NCI-H1694 treated with DMSO at 0.1 percent for 48 hours (cell line): ENCODE data around the gene PTX4.

Experiments
- DNase-seq: peaks from one replicate; lab custom pipeline; 2025; lab: John Stamatoyannopoulos, UW

The PTX4 gene

DNA sequence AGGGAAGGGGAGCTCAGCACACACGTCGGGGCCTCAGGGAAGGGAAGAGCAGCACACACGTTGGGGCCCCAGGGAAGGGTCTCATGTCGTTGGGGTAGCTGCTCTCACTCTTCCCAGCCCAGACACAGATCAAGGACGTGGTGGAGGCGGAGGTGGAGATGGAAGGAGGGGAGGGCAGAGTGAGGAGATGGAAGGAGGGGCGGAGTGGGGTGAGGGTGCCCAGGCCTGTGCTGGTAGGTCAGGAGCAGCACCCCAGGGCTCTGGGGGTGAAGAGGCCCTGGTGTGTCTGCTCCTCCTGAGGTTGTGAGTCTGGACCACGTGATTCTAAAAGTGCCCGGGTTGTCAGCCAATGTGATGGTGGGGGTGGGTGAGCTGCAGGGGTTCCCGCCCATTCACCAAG is 28.8 kb downstream of the PTX4 start:
- DNase-seq, result no peak

DNA sequence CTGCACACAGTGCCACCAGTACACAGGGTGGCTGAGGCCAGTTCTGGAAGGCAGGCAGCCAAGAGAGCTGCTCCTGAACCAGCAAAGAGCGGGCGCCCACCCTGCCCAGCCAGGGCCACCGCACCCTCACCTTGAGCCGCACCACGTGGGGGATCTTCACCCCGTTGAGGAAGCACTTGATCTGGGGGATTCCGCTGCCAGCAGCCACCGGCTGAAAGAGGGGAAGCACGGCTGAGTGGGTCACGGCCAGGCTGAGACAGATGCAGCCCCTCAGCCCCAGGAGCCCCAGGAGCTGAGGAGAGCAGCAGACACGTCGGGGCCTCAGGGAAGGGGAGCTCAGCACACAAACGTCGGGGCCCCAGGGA is 29.8 kb downstream of the PTX4 start:
- no peak for DNase-seq

DNA sequence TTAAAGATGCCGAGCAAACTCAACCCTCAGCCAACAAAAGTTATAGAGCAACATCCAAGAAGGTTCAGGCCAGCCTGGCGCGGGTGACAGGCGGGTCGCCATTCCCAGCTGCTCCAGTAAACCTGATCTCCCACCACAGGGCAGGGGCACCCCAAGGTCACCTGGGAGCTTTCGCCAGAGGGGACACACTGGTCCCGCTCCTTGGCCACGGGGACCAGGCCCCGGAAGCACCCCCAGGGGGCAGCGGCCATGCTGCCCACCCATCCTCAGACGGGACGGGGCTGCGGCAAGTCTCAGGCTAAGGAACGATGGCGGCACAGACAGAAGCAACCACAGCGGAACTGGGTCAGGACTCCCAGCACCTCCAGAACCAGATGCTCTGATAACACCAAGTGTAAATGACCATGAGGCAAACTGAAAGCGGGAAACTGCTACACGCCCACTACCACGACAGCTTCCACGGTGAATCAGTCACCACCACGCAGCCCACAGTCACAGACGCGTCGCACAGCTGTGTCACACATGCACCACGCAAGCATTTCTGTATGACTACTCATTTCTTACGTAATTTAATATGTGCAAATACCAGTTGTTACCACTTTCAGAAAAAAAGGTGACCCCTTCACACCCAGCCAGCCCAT is 30.3 kb downstream of the PTX4 start:
- no peak for DNase-seq

DNA sequence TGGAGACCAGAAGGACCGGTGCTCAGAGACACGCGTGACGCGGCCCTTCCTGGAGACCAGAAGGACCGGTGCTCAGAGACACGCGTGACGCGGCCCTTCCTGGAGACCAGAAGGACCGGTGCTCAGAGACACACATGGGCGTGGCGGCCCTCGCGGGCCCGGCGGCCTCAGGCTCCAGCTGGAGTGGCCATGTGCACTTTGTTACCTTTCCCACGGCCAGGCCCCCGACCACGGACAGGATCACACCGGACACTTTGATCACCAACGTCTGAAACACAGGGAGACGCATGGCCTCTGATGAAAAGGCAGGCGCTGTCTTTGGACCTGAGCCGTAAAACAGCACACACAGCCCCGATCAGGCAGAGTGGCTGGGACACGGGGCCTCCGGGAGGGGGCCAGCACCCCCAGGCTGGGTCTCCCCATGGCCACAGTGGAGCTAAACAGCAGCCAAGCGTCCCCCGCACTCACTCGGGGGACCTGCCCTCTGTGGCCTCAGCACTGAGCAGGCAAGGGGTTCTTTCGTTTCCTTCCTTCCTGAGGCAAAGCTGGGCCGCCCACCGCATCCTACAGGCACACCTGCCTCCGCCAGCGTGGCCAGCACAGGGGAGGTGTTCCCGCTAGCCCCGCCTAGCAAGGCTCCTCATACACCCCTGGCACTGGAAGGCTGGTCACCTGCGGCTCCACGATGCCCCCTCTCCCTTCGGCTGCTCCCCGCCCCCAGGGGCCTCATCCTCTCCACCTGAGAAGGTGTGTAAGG is 31.1 kb downstream of the PTX4 start:
- no peak for DNase-seq

DNA sequence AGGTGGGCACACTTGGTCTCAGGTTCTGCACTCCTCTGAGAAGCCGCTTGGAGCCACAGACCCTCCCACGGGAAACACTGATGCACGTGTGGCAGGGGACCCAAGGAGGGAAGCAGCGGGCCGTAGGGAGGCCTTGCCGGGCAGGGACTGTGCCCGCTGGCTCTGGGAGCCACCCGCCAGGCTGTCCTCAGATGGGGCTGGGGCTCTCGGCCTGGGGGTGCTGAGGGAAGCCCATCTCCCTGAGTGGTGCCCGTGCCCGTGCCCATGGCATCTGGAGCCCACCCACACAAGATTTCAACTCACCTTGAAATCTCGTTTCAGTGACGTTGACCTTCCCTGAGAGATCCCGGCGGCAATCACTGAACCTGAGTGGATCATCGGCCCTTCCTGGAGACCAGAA is 31.8 kb downstream of the PTX4 start:
- DNase-seq, result no peak

DNA sequence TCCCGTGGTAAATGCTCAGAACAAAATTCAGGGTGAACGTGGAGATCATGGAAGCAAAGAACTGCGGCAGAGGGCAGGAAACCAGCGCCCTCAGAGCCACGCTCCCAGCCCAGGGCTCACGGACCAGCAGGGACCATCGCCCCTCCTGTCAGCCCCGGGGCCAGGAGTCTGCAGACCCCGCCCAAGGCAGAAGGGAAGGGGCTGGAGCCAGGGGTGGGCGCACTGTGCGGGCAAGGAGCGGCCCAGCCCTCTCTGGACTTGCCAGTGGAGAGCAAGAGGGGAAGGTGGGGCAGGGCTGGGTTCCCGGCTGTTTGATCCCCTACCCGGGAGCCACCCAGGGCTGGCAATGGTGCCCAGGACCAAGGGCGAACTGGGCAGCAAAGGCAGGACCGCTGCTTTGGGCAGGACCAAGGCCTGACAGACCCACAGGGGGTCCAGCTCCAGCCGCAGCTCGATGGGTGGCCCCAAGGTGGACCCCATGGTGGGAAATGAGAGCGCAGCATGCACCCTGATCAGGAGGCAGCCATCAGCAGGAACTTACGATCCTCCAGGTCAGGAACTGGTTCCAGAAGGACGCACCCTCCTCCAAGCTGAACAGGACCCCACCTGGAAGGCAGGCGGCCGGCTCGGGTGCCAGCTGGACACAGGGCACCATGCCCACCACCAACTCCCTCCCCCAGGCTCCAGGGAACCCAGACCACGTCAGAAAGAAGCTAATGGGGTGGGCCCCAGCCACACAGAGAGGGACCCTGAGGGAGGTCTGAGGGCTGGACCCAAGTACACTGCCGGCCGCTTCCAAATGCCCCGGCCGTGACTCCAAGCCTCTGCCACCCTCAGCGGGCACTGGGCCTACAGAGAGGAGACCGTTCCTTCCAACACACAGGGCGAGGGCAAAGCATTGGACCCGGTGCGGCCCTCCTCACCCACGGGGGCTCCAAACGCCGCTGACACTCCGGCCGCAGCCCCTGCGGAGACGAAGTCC is 33.3 kb downstream of the PTX4 start:
- DNase-seq, result no peak

DNA sequence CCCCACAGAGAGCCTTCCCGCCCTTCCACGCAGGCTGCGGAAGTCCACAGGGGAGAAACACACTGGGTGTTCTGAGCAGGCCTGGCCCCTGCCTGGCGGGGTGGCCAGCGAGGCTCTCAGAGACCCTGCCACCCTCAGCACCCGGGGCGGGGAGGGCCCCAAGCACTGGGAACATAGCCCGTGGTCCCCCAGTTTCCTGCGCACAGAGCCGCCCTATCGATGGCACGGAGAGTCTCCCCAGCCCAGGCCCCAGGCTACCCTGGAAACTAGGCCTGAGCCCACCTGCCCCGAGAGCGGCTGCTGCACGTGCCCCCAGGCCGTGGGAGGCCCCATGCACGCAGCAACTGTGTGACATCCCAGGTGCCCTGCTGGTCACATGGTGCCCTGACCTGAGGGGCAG is 34.2 kb downstream of the PTX4 start:
- DNase-seq, result no peak

DNA sequence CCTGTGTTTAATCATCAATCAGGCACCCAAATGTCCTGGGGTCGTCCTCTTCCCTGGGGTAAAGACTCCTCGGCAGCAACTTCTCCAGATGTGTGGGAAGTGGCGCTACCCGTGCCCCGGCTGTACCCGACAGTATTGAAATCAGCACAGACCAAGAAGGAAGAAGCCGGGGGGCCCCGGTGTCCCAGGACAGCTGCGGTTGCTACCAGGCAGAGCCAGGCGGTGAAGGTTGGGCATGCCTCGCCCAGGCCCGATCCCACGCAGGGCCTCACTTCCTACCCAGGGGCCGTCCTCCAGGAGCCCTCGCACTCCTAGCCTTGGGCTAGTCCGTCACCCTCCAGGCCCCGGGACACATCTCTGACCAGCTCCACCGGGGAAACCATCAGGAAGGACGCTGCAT is 35.4 kb downstream of the PTX4 start:
- DNase-seq, result no peak

DNA sequence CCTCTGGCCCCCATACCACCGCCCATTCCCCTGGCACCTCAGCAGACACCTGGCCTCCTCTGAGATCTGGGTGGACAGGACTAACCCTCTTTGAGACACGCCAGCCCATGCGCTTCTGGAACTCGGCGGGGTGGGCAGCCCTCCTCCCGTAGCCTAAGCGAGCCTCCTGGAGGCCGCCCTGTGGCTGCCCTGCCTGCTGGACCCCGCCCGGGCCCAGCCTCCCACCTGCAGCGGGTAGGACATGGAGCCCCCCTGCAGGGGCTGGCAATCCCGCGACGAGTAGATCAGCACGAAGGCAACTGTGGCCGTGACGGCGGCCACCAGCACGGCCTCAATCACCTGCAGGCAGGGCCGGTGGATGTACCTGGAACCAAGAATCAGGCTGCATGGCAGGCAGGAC is 36.2 kb downstream of the PTX4 start:
- no peak for DNase-seq

DNA sequence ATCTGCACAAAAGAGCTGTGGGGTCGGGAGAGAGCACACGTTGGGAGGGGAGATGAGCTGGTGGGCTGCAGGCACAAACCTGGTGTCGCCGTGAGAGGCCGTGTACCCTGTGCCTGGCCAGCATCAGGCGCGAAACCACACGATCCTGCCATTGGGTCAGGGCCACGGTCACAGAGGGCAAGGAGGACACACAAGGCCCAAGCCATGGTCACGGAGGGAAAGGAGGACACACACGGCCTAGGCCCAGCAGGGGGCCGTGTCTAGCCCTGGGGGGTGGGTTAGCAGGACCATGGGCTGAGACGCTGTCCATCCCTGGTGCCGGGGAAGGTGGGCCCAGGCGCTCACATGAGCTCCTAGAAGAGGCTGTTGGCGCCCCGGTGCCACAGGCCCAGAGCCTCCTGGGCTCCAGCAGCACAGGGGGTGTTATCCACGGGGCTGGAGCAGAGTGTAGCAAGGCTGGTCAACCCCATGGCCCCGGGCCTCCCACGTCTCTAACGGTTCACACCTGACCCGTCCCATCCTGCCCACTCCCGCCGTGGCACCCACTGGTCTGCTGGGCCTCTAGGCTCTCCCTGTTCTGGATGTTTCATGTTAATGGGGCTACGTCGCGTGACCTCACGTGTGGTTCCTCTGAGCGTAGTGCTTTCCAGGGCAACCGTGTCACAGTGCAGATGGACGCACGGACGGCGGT is 36.9 kb downstream of the PTX4 start:
- no peak for DNase-seq

DNA sequence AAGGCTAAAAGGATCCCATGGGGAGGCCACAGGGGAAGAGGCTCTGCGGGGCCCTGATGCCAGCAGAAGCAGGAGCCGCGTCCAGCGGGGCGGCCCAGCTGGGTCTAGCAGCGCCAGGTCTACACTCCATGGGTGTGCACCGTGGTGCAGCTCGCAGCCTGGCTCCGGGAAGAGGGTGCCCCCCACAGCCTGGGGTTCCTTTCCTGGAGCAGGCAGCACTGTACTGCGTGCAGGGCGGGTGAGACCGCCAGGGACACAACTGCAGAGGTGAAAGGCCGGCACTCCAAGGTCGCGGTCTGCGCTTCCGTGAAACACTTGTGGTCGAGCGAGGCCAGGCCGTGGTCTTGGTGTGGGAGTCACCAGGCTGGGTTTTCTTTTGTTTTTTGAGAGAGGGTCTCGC is 37.9 kb downstream of the PTX4 start:
- DNase-seq, result no peak

DNA sequence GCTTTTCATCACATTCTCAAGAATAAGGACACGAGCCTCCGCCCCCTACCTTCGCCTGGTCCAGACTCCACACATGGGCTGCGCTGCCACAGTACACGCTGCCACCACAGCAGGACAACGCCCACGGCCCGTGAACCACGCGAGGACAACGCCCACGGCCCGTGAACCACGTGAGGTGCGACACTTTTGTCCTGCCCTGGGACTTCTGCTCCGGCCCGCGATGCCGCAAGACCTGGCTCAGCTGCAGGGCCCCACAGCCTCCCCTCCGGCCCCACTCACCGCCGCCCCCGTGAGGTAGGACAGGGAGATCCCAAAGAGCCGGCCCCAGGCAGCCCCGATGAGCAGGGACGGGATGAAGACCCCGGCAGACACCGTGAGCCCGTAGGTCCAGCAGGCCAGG is 38.5 kb downstream of the PTX4 start:
- no peak for DNase-seq

DNA sequence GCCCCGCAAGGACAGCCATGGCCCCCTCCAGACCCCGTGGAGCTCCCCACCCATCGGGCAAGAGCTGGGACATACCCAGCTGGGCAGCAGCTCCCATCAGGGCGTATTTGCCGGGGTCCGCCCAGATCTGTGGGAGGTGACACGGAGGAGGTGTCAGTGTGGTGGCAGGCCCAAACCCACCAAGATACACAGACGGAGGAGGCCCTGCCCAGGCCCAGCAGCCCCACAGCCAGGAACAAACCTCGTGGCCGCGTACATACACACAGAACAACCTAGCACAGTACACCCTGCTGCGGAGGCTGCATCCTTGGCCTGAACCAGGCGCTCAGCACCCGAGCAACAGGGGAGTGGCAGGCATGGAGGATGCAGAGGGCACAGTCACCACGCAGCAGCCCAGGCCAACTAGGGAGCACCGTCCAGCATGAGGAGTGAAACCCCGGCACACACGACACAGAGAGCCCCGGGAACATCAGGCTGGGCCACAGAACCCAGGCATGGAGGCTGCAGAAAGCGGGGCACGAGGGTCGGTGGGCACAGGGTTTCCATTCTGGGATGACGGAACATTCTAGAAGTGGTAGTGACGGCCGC is 39.4 kb downstream of the PTX4 start:
- DNase-seq, result no peak

DNA sequence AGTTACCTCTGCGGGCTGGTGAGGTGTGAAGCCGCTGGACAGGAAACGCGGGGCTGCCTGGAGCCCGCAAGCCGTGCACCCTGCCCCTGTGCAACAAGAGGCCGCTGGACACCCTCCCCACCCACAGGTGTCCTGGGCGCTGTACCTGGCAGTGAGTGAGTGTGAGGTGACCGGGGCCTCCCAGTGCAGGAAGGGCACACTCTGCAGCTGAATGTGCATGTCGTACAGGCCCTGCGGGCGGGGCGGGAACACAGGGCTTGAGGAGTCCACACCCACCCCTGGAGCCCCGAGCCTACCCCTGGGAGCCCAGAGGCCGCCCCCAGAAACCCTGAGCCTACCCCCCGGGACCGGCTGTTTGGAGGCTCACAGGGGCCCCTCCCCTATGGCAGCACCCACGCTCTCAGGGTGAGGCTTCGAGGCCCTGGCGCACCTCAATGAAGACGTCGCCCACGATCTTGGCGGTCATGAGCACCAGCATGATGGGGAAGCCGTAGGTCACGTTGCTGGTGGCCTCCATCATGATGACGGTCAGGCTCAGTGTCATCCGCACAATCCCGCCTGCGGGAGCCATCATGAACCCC is 40.1 kb downstream of the PTX4 start:
- no peak for DNase-seq

DNA sequence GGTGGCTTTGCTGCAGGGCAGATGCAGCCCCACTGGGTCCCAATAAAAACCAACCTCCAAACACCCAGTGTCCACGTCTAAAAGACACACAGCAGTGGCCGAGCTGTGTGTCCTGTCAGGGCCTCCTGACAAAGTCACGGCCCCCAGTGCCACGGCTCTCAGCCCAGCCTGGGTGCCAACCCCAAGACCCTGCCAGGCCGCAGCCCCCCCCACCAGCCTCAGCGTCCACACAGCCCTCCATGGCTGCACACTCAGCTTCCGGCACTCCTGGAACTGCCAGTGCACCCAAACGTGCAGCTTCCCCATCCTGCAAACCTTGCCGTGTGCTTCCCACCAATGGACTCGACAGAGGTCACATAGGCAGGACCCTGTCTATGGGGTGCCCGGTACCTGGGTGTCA is 40.8 kb downstream of the PTX4 start:
- DNase-seq, result no peak

DNA sequence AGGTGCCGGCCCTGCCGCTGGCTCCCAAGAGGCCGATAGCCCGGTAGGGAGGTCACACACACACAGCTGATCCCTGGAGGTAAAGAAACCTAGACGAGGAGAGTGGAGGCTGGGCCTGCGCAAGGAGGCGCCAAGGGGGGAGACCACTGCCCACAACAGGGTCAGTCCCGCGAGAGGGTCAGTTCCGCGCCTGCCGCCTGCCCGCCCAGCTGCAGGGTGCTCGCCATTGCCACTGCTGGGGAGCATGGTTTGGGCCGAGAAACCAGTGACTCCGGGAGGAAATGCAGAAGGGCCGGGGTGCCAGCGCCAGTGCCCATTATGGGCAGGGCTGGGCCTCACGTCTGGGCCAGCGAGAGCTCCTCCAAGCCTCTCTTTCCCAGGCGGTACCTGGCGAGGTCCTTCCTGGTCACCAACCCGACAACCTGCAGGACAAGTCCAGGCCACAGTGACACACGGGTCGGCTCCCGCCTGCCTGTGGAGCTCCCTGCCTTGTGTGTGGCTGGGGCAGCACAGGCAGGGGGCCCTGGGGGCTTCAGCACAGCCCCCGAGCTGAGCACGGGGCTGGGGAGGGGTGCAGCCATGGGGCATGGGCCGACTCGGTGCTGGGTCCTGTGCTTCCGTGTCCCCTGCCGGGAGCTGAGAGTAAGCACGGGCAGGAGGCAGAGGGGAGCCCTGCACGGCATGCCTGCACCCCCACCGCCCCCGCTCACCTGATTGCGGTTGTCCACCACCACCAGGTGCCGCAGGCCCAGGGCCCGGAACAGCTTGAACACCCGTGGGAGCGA is 42.3 kb downstream of the PTX4 start:
- no peak for DNase-seq

DNA sequence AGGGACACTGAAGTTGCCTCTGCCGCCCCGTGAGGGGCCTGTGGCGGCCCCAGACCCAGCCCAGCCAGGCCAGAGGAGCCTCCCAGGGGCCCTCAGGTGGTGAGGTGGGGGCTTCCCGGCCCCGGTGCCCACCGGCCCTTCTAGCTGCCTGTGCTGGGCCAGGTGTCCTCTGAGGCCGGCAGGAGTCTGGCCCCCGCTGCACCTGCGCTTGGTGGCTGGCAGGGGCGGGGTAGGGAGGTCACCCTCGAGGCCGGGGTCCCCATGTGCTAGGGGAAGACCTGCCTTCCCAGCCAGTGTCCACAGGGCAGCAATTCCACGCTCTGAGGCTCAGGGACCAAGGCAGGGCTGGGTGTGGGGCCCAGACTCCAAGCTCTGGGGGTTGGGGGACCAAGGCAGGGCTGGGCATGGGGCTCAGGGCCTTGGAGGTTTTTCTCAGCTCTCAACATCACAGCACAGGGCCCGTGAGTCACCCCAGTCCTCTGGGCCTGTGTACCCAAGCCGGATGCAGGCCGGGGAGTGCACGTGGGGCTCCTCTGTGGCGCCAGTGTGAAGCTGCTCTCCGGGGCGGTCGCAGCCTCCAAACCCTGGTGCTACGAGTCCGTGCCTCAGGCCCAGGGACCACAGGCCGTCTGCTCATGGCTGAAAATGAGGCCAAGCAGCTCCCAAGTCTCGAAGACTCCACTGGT is 43.1 kb downstream of the PTX4 start:
- no peak for DNase-seq

DNA sequence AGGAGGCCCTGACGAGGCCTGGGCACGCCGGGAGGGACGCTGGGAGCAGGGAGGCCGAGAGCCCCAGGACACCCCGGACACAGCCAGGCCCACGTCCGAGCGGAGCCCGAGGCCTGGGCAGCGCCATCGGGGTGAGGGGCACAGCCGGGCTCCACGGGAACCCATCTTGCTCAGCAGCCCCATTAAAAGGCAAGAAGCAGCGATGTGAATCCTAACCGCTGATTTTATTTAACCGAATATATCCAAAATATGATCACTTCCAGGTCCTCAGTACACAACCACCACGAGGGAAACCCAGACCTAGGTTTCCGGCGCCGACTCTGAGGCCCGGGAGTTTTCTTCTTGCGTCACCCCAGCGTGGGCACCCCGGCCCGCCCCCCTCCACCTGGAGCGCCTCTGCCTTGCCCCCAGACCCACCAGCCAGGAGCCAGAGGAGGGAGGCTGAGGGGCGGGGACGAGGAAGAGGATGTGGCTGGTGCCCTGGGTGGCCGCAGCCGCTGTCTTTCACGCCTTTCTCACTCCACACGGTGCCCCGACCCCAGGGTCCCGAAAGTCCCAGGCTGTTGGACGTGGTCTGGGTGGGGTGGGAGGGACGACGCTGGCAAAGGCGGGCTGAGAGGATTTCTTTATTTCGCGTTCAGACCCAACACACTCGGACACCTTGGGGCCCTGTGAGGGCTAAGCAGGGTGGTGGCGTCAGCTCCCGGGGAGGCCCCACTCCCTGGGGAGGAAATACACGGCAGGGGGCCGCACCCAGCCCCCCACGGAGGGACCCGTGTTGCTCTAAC is 43.8 kb downstream of the PTX4 start:
- DNase-seq, result no peak

DNA sequence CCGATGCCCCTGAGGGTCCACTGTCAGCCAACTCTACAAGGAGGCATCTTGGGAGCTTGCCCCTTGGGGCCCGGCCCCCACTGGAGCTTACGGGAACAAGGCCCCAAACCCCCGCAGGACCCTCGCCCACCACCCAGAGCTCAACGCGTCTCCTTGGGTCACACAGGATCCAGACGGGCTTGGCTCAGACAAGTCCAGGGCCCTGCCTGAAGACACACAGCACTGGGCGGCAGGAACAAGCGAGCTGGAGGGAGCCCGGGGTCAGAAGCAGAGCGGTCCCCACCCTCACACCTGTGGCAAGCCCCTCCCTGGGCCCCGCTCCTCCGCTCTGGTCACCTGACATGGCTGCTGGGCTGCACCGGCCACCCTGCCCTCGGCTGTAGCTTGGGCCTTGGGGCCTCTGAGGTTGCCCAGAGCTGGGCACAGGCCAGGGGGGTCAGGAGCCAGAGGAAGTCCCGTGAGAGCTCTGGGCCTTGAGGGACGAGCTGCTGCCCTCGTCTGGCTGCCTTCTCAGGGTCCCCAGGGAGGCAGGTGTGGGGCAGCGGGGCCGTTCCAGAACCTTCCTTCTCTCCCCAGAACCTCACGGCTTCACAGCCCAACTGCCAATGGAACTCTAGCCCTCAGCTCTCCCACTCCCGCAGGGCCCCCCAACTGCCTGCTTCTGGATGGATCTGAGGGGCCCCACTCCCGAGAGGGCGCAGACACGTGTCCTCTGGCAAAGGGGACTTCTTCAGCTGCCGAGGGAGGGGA is 44.6 kb downstream of the PTX4 start, which contains the start of gene CCDC154:
Gene CCDC154 (minus strand): TSS at position 577 of the 750 bp plus-strand sequence. CDS start 234 bp downstream, at position 343.
- DNase-seq, result no peak
